Stimulated activated CD8-positive, alpha-beta memory T cell treated with anti-CD3 and anti-CD28 coated beads, Interleukin-15, amount 100 ng/mL, for 4 hours (primary cell): Measurements from ENCODE around the gene ETV7.
"Not testable (repeated sequence)": the region's sequence is repeated elsewhere in the genome, so short reads cannot be mapped to it uniquely, and the experiment has no call there.

Source experiments
- DNase-seq, 2 donors: peaks; one replicate each; pipeline ENCODE4 v3.0.0-alpha.2; 2020; ENCODE audit warnings: low read depth in 2 of 2

Gene ETV7

DNA sequence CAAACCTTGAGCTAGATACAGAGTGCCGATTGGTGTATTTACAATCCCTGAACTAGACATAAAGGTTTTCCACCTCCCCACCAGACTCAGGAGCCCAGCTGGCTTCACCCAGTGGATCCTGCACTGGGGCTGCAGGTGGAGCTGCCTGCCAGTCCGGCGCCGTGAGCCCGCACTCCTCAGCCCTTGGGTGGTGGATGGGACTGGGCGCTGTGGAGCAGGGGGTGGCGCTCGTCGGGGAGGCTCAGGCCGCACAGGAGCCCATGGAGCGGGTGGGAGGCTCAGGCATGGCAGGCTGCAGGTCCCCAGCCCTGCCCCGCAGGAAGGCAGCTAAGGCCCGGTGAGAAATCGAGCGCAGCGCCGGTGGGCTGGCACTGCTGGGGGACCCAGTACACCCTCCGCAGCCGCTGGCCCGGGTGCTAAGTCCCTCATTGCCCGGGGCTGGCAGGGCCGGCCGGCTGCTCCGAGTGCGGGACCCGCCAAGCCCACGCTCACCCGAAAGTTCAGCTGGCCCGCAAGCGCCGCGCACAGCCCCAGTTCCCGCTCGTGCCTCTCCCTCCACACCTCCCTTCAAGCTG is 23.3 kb downstream of the ETV7 start:
- not testable (repeated sequence) for DNase-seq

- not testable (repeated sequence) for DNase-seq
Measured at GRCh38 chr6:36363371-36363752, 24.1 kb downstream of the ETV7 start.

DNA sequence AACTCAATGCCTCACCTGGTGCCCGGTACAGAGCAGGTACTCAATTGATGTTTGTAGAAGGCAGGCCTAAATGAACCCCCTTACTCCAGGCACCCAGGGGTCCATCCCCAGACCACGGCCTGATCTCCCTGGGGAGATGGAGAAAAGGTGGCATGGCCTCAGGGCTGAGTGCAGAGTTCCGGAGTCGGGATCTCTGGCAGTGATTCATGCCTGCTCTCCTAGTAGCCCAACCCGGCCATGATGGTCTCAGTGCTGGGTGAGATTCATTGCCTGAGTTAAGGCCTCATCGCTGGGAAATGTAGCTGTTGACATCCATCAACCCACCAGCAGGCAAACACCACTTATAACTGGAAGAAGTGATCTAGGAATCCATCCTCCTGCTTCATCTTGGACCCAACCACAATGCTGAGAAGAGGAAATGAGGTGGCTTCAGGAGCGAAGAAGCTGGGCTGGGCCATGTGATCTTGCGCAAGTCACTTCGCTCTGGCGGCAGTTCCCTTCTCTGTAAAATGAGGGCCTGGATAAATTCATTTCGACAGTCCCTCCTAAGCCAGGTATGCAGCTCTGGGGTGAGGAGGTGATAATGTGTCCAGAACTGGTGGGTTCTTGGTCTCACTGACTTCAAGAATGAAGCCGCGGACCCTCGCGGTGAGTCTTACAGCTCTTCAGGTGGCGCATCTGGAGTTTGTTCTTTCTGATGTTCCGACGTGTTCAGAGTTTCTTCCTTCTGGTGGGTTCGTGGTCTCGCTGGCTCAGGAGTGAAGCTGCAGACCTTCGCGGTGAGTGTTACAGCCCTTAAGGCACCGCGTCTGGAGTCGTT is 24.7 kb downstream of the ETV7 start:
- no peak for DNase-seq

DNA sequence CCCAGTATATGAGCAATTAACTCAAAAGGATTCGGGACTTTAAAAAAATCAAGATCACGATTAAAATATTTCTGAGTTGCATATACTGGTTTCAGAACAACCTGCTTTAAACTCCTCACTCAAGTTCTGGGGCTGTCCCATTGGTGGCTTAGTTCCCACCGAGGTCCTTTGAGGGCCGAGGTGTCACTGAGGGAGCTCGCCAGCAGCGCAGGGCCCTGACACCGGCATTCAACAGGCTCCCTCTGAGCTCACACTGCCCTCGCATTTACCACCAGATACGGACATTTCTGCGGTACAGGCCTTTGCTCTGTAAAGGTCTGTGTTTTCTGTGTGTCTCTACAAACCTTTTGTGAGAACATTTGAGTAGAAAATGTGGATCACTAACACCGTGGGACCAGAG is 26.4 kb downstream of the ETV7 start:
- no peak for DNase-seq

DNA sequence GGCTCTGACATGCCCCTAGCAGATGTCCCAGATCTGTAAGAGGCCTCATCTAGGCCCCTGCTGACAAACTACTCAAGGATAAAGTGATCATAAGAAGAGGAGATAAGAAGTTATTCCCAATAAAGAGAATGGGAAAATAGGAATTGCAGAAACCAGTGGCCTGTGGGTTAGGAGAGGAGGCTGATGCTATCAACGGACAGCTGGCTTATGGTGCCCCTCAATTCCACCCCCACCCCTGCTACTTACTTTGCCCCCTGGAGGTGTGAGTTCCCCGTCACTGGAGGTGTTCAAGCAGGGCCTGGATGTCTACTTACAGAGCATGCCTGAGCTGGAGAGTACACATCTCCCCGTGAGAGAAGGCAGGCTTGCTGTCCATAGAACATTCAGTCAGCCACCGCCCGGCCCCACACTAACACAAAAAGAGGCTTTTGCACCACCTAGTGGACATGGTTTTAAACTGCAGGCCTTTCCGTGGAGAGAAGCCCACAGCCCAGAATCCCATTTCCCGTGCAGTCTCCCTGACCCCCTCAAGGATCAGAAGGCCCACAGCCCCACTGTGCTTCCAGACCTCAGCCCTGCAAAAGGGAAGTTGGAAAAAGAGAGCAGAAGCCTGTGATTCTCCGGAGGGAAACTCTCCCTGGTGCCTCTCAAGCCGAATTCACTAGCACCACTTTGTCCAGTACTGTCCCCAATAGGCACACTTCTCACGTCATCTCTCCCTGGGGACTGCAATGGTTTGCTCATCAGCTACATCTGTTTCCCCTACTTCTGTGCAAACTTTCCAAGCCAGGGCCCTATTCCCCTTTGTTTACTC is 27.0 kb downstream of the ETV7 start:
- DNase-seq, result peak; percentile 17 to 41

DNA sequence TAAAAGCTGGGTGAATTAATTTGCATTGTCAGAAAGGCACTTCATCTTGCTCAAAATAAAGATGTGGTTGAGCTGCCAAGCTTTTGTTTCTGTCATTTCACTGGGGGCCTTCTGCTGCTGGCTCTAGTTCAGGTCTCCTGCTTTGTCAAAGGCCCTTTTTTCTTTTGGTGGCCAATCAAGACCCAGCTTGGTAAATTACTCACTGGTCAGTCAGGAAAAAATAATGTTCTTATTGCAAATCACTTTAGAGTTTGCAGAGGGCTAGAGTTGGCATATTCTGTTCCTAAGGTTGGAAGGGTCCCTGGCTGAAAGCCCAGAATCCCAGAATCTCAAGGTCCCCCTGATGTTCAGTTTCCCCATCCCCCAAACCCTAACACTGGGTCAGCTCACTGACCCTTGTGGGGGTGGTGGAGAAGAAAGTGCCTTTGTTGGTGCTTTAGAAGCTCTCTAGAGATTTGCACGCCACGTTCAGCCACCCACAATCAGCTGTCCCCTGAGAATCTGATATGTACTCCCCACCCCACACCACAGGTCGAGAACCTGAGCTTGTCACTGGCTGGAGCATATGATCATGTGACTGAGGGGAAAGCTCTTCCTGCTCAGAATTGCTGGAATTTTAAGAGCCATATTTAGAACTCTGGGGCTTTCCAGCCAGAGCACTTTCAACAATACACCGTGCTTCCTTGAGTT is 29.1 kb downstream of the ETV7 start:
- no peak for DNase-seq

DNA sequence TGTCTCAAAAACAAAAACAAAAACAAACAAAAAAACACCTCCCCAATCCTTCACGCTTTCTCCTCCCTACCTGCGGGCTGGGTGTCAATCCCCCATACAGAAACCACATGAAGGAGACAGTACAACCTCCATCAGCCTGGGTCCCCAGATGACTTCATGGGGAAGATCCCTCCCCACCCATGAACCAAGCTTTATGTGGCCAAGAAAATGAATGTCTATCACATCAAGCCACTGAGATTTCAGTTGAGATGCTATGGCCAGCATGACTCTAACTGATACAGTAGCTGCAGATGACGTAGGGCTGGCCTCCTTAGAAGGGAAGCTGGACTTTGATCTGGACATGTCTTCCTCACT is 29.6 kb downstream of the ETV7 start:
- DNase-seq, result no peak

GRCh38 chr6:36355819-36356218 is 31.6 kb downstream of the ETV7 start:
- DNase-seq, result no peak

- DNase-seq, result no peak
Measured at GRCh38 chr6:36353411-36353915, 34.0 kb downstream of the ETV7 start.

DNA sequence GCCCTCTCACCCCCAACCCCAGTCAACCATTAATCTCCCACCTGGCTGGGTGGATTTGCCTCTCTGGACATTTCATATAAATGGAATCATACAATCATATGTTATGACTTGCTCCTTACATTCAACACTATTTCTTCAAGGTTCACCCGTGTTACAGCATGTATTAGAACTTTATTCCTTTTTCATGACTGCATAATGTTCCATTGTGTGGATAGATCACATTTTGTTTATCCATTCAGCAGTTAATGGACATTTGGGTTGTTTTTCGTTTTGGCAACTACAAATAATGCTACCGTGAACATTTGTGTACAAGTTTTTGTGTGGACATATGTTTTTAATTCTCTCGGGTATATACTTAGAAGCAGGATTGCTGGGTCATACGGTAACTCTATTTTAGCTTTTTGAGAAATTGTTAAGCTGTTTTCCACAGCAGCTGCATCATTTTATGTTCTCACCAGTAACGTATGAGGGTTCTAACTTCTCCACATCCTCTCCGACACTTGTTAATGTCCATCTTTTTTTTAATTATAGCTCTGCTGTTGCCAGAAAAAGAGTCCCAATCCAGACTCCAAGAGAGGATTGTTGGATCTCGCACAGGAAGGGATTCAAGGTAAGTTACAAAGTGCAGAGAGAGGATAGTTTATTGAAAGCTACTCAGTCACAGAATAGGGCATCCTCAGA is 34.9 kb downstream of the ETV7 start:
- DNase-seq, result no peak

DNA sequence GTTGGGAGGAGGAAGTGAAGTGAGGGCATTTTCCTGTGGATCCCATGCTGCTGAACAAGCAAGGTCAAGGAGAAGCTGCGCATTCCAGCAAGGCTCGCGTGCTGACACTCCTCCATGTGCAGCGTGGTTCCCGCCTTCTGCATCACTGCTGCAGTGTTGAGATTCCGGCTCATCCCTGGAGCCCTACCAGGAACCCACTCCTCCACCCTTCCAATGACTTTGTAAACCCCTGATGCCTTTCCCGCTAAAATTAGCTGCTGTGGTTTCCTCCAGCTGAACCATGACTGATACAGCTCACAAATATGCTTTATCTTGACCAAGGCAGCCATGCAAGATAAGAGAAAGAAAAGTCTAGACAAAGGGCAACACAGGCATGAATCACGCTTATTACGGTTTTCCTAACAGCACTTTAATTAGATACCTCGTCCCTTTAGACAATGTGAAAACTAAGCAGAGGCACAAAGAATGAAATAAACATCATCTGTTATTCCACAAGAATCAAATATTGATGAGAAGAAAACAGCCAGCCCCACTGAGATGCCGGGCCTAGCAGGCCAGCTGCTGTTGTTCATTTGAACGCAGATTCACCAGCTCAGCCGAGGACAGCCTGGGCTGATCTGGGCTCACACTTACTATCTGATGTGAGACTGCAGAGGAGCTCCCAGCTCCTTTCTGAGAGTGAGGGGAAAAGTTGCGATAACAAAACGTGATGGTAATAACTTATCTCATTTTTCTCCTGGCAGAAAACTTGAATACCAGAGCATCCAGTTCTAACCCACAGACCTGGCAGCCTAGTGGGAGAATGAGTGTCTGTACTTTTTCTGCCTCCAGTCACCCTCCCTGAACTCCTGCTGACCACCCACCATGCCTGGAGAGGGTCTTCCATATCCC is 36.5 kb downstream of the ETV7 start:
- DNase-seq, result no peak

- no peak for DNase-seq
Measured at GRCh38 chr6:36350082-36350481, 37.4 kb downstream of the ETV7 start.

DNA sequence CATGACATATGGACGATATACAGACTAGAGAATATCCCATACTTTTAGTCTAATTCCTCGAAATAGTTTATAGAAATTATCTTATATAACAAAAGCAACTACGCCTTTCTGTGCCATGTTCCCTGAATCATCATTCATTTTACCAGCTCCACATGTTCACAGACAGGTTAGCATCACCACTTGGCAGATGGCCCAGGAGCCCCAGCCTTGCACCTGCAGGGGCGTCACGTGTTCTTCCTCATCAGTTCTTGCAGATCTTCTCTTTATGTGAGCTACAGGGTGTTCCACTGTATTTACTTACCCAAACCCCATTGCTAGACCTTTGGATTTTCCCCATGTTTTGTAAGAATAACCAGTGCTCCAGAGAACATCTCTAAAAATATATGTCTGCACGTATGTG is 38.2 kb downstream of the ETV7 start:
- DNase-seq, result no peak

DNA sequence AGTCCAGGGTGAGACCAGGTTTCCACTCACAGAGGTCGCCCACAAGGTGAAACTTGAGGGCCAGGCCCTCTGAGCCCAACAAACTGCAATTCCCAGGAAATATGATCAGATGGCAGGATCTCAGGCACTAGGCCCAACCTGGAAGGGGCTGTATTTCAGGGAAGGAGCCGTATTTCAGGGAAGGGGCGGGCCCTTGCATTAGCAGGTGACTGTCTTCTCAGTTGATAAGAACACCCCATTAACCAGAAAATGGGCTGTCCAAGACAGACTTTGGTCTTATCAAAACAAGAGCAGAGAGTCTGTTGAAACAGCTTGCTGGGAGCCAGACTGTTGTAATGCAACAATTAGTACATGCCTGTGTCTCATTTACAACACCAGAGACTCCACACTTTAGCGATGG is 39.8 kb downstream of the ETV7 start:
- DNase-seq, result no peak

- DNase-seq, result no peak
Measured at GRCh38 chr6:36346486-36347273, 40.8 kb downstream of the ETV7 start.

DNA sequence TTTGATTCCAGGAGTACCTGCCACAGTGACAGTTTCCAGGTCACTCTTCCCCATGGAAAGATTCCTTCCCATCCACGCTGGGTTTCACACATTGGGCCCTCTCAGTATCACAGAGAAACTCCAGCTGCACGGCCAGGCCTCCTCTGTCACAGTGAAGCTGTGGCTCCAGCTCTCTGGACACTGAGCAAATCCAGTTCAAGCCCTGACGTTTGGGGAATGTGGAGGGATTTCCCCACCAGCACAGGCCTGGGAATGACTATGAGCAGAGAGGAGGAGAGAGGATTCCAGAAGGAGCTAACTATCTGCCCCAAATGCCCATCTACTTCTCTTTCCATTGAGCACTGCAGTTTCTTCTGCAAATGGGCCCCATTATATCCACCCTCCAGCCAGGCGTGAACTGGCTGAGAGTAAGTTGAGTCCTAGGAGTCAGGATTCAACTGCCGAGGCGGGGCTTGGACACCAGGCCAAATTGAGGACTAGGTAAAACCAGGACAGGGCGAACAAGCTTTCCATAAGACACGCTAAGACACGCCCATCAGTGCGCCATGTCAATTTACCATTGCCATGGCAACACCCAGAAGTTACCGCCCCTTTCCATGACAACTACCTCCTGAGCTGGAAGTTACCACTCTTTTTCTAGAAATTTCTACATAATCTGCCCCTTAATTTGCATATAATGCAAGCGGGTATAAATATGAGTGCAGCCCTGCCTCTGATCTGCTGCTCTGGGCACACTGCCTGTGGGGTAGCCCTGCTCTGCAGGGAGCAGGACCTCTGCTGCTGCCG is 41.6 kb downstream of the ETV7 start:
- DNase-seq, result no peak

GRCh38 chr6:36343109-36343680 is 44.3 kb downstream of the ETV7 start:
- DNase-seq, result no peak
